Measurements from ENCODE around the gene TSC1. TPM values are rescaled to one million over a fixed set of nuclear protein-coding genes. Genes with fewer than 3 reads are reported as not detected.
A peak's percentile ranks its signal among the peaks of the same experiment; 100 is the strongest.

Gene TSC1
- total and polyA plus RNA-seq, 2 donors: 12.1 to 65.8 TPM

- H3K4me3 ChIP-seq (ENCODE audit: low read depth, low read length): no peak overlapping the region
- DNase-seq (ENCODE audit: extremely low spot score): no peak
- H3K36me3 ChIP-seq (ENCODE audit: insufficient read depth): no peaks in the 10 kb centered on the region
- H3K27ac ChIP-seq (ENCODE audit: low read depth): no peak overlapping the region
- no peaks in the 10 kb centered on the region for H3K4me1 ChIP-seq (ENCODE audit: insufficient read depth)
- 93% methylated on average over 15 of the region's 15 CpGs for WGBS
These were observed 97.4 kb downstream of the TSC1 start for GRCh38 chr9:132846918-132847515.

- no peak for DNase-seq (ENCODE audit: extremely low spot score)
- Histone ChIP-seq H3K4me3 (ENCODE audit: low read depth, low read length) (no peak overlapping the region), H3K36me3 (ENCODE audit: insufficient read depth) (no peaks in the 10 kb centered on the region), H3K27ac (ENCODE audit: low read depth) (no peak overlapping the region), H3K4me1 (ENCODE audit: insufficient read depth) (no peaks in the 10 kb centered on the region)
- 87% methylated on average over 12 of the region's 12 CpGs for WGBS
These were observed 98.1 kb downstream of the TSC1 start for GRCh38 chr9:132846109-132846917.

GRCh38 chr9:132842124-132843044 lies 102.0 kb downstream of the TSC1 start:
- WGBS: 84% methylated on average over 5 of the region's 5 CpGs
- H3K4me1 ChIP-seq (ENCODE audit: insufficient read depth): no peaks in the 10 kb centered on the region
- H3K4me3 ChIP-seq (ENCODE audit: low read depth, low read length): no peak overlapping the region
- no peak overlapping the region for H3K27ac ChIP-seq (ENCODE audit: low read depth)
- H3K36me3 ChIP-seq (ENCODE audit: insufficient read depth): no peaks in the 10 kb centered on the region
- DNase-seq (ENCODE audit: extremely low spot score): no peak

Small RNA genes within 50 kb of the gene (small RNA-seq; reads per million reads assigned to genes)
- gene AL593851.1 (not detected), gene MIR548AW (0.33 reads per million, percentile 16 among the genes with 10 or more reads in this experiment), gene RNU7-21P (not detected)

Other genes starting within 250 kb of the TSC1 start
- gene AK8, start 66.3 kb downstream of the TSC1 start, total RNA-seq: 1.0 TPM
- 1.1 TPM for gene AK8, start 66.3 kb downstream of the TSC1 start, polyA plus RNA-seq
- gene SPACA9, start 65.7 kb downstream of the TSC1 start, total RNA-seq: 2.5 TPM
- gene SPACA9, start 65.7 kb downstream of the TSC1 start, polyA plus RNA-seq: 6.6 TPM
- 0.26 TPM for gene GFI1B, start 34.1 kb upstream of the TSC1 start, total RNA-seq
- 0.04 TPM for gene GFI1B, start 34.1 kb upstream of the TSC1 start, polyA plus RNA-seq
- gene GTF3C5, start 86.4 kb upstream of the TSC1 start, total RNA-seq: 23.2 TPM
- gene GTF3C5, start 86.4 kb upstream of the TSC1 start, polyA plus RNA-seq: 50.3 TPM
- gene CEL, start 117.4 kb upstream of the TSC1 start, total RNA-seq: 0.95 TPM
- gene CEL, start 117.4 kb upstream of the TSC1 start, polyA plus RNA-seq: 1.4 TPM
- 32.0 TPM for gene RALGDS, start 176.6 kb upstream of the TSC1 start, total RNA-seq
- 53.9 TPM for gene RALGDS, start 176.6 kb upstream of the TSC1 start, polyA plus RNA-seq
- gene GBGT1, start 219.3 kb upstream of the TSC1 start, total RNA-seq: 5.8 TPM
- 14.2 TPM for gene GBGT1, start 219.3 kb upstream of the TSC1 start, polyA plus RNA-seq

Measured in urinary bladder (tissue), 4 donors.